ENCODE measurements around the gene ARHGEF17.
A peak's percentile ranks its signal among the peaks of the same experiment; 100 is the strongest.

The ARHGEF17 gene

DNA sequence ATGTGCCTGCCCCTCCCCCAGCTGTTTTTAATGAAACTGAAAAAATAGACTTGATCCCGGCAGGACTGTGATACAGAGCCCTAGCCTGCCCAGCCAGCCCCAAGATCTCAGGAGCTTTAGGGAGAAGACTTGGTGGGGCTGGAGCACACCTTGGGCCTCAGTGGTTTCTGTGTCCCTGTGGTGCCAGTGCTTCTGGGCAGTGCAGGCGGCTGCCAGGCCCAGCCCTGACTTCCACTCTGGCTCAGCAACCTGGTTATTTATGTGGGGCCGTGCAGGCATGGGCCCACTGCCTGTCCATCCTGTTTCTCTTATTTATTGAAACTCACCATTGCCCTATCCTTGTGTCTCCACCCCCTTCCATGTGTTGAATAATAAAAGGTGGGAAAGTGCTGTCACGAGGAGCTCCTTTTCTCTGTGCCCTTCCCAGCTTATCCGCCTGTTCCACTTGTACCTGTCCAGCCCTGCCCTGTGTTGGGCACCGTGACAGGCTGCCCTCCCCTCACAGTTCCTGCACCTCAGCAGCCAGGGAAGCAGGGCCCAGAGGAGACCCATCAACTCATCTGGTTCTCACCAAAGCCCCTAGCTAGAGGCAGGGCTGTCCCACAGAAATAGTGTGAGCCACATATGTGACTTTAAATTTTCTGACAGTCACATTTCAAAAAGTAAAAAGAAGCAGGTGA lies 88.3 kb downstream of the ARHGEF17 start:
- no peak for DNase-seq

DNA sequence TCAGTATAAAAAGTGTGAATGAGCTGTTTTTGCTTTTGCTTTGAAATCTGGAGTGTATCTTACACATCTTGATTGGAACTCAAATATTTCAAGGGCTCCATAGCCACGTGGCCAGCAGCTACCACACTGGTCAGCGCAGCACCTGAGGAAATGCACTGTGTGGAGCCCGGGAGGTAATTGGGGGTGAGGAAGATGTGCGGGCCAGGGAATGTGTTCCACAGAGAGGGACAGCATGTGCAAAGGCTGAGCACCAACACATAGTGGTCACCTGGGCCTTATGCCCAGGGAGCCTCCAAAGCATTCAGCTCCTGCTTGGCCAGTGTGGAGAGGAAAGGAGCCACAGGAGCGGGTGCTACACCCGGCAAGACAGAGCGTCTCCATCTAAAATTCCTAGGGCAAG lies 88.9 kb downstream of the ARHGEF17 start:
- DNase-seq = no peak

DNA sequence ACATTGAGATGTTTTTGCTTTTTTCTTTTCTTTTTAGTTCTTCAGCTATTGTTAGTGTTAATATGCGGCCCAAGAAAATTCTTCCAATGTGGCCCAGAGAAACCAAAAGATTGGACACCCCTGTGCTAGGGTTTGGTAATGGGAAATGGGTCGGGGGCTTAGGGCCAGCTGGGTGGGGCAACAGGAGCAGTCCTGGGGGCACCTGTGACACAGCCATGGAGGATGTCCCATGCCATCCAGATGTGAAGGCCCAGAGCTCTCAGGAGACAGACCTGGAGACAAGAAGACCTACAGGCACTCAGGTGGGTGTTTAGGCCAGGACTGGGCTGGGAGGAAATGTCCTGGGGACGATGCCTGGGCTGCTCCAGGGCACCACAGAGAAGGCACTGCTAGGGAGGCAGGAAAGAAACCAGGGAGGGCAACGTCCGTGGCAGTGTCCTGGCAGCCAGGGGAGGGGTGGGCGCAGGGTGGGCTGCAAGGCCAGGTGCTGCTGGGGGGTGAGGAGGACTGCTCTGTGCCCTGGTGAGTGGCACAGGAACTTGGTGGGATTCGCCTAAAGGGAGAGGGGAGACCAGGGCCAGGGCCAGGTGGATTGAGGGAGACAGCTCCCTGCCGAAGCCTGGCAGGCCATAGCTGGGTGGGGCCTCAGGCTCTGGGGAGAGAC lies 89.5 kb downstream of the ARHGEF17 start:
- DNase-seq = no peak

DNA sequence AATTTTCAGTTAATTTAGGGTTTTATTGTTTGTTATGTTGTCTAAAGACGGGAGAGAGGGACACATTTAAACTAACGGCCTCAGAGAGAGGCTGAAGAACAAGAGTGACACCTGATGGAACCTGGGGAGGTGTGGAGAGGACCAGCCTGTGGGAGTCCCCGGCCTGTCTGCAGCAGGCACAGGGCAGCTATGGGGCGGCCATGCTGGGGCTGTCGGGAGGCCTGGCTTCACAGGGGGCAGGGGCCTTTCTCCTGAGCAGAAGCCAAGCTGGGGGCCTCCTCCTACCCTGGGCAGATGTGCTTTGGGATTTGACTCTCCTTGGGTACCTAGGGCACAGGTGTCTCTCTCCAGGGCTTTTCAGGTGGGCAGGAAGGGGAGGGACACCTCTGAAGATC lies 90.1 kb downstream of the ARHGEF17 start:
- no peak for DNase-seq

DNA sequence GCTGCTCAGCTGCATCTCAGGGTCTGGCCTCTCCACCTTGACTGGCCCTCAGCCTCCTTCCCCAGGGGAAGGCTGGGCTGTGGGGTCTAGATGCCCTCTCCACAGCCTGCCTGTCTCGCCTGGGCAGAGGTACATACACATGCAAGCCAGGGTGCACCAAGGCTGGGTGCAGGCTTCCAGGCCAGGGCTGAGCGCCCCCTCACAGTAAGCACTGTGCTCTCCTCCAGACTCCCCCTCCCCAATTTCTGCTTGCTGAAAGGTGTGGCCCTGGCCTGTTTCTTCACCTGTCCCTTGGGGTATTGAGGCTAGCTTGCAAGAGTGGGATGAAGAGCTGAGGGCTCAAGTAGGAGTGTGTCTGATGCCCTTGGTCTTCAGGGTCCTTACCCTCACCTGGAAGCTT lies 90.6 kb downstream of the ARHGEF17 start:
- no peak for DNase-seq

DNA sequence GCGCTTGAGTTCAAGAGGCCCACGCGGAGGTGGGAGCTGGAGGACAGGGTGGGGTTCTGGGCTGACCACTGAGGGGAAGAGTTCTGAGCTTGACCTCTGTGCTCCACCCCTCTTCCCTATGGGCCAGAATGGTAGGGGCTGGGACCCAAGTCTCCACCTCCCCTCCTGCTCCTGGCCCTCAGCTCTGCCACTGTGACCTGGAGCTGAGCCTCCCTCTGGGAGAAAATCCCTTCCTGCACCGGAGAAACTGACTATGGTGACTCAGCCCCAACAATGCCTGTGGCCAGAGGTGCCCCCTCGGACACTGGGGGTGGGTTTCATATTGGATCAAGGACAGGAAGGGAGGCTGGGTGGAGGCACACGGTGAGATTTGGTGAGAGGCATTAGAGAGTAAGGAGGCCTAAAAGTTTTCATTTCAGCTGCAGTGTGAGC lies 91.1 kb downstream of the ARHGEF17 start:
- no peak for DNase-seq

DNA sequence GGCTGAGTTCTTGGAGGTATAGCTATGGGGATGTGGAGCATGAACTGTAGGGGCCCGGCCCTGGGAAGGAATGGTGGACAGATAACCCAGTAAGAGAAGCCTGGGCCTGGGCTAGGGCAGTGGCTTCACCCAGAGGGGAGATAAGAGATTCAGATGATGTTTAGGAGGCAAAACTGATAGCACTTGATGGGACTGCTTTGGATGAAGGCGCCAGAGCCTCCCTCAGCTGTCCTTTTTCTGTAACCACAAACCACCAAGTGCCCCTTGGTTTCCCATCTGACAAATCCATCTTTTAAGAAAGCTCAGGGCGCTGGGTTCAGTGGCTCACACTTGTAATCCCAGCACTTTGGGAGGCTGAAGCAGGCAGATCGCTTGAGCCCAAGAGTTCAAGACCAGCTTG lies 91.6 kb downstream of the ARHGEF17 start:
- DNase-seq = peak; percentile 38

DNA sequence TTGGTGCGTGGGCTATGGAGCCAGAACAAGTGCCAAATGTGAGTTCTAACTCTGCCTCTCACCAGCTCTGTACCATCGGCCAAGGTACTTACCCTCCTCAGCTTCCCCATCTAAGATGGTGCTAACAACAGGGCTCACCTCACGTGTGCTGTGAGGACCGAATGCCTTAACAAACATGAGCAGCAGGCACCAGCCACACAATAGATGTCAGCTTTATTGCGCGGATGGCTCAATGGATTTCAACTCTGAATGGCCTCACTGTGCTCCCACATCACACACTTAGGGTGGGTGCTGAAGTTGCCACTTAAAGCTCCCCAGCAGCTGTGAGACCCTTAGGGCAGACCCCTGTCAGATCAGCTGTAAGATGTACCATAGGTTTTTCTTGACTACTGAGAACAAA lies 92.2 kb downstream of the ARHGEF17 start:
- no peak for DNase-seq

DNA sequence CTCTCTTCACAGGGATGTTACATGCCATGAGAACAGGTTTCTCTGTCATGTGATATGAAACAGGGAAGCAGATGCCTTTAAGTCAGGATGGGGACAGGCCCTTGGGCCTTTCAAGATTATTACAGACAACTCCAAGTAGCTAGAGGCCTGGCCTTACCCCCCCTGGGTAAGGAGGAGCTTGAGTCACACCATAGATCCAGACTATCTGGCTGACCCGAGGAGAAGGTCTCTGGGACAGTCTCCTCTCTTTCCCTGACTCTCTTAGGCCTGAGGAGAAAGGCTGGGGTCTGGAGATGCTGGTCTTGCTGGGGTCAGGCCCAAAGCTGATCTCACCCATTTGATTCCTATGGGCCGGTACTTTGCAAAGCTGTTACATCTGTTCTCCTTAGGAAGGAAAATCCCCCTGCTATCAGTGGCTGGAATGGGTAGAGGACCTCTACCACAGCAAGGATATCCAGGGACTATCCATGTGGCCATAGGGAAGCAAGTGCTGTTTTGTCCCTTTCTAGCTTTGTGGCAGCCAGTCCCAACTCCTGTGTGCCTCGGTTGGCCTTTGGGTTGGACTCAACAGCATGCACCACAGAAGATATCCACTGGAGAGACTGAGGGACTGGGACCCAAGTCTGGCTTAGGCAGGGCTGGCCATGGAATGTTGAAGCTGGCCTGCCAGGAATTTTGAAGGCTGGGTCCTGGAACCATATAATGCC lies 93.3 kb downstream of the ARHGEF17 start:
- no peak for DNase-seq

DNA sequence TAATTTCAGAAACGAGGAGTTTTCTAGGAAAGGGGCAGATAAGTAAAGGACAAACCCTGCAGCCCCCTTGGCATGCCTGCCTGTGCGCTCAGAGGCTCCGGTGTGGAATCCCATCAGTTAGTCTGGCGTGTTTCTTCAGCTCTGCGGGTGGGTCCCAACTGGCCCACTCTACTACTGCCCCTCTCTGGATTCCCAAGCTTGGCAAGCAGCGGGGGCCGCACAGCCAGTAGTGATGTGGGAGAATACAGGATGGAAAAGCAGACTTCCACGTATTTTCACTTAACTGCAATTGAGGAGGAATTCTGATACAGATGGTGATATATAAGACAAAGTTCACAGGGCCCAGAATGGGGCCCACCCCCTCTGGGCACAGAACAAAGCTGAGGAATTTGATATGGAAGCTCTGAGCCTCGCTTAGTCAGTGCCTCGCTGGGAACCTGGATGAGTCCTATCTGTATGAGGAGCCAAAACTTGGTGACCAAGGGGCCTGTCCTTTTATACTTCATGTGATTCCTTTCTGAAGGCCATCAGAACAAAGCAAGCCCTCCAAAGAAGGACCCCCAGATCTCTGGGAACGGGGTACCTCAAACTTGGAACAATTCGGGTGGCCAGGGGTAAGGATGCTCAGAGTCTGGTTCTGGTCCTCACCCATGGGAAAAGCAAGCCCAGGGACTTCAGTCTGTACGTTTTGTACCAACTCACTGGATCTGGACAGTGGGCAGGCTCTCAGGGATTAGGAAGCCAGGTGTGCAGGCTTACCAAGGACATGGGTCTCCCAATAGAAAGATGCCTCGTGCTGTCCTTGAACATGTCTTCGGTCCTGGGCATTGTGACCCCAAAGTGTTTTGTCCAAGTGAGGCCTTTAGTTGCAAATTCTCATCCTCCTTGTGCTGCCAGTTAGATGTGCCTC lies 94.1 kb downstream of the ARHGEF17 start:
- DNase-seq = no peak

DNA sequence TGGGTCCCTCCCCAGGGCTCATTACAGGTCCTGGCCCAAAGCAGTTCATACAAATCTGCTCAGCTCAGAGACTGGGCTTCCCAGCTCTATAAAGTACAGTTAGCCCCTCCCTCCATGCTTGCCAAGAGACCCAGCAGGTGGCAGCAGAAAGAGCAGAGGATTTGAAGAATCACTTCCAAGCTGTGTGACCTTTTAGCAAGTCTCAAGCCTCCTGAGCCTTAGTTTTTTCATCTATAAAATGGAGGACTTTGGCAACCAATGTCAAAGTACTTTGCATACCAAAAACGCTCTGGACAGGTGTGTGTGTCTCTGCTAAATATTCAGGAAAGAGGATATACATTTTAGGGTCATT lies 94.7 kb downstream of the ARHGEF17 start:
- peak; percentile 64 for DNase-seq

DNA sequence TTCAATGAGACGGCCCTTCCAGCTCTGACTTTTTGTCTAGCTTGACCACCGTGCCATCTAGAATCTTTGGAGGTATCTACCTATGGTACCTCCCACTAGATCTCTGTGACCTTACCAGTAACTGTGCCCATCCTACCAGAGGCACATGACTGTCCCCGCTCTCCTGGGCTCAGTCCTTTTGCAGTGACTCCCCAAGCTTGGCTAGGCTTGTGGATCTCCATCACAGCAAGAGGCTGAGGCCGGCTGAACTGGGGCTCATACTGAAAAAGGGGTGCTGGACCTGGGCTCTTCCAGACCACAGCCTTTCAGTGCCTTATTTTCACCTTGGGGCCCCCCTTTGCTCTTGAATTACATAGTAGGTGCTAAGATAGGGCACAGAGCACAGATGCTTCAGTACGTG lies 95.5 kb downstream of the ARHGEF17 start:
- DNase-seq = no peak

DNA sequence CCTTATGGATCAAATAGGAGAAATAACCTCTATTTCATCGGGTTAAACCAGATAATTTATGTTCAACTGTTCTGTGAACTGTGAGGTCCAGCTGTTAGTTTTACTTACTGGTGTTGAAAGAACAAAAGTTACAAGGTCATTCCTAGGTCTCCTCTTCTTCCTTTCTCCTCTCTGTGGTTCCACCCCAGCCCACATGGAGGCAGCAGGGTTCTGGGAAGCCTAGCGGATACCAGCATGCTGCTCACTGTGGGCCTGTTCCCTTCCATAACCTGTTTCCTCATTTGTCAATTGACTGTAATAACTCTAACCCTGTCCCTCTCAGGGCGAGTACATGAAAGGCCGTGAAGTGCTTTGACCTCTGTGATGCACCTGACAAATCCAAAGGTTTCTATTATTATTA lies 96.0 kb downstream of the ARHGEF17 start:
- peak; percentile 64 for DNase-seq

DNA sequence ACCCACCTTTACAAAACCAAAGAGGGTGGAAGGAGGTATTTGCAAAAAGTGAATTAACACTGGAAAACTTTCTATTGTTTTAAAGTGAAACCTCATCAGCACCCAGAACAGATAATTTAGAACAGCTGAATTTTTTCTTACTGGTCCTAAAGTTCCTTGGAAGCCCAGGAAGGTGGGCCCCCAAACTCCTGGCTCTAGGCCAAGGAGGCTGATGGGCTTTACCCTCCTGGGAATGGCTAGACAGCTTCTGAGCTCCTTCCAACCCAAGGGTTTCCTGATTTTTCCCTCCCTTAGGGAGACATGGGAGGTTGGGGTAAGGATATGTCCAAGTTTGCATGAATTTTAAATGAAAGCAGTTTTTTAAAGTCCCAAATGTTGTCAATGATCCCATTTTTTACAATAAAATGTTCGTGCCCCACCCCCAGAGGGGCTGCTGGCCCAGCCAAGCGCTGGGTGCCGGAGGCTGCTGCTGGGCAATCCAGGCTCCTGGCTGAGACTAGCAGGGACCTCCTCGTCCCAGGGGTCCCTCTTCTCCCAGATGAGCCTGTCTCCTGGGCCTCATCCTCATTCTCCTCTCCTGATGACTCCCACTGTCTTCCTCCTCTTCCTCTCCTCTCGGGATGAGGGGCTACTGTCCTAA lies 96.5 kb downstream of the ARHGEF17 start:
- no peak for DNase-seq

DNA sequence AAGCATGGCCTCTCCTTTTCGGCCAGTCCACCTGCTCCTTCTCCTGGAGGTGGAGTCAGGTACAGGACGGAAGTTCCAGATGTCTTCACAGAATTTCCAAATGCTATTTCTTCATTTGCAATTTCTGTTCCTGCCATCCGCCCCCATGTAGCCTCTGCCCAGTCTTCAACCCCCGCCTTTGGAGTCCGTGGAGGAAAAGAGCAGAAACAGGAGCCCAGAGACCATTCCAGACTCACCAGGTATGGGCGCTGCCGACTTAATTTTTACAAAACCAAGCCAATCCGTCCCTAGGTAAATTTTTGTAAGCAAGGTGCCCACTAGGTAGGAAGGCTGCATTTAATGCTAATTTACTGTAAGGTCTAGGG lies 97.1 kb downstream of the ARHGEF17 start:
- DNase-seq = no peak

DNA sequence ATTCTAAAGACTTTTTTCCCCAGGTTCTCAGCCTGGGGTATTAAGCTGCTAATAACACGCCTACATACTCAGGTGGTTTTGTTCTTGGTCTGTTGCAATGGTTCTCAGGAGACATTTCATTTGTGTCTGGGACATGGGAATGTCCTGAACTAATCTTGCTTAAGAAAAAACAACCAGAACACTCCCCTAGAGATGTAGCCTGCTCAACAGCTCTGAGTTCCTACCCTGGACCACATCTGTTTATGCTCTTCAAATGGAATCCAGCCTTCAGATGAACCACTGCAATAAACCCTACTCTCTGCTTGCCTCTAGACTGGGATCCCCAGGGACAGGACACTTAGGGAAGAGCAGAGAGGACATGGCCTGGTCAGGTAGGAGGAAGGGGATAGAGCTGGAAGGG lies 98.1 kb downstream of the ARHGEF17 start:
- DNase-seq = no peak

DNA sequence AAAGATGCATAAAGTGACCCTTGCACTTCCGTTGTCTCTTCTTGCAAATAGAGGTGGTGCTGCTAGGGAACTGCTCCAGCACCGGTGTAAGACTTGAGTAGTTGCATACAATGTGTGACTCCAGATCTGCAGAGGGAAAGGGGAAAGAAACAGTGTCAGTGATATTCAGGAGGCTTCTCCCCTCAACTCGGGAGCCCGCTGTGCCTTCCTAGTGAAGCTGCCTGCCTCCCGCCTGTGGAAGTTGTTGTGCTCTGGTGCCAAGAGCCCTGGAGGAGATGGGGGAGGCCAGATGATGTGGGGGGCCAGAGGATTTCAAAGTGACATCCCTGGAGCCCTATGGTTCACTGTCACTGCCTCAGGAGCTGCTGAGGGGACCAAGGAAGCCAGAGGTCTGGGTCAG lies 98.5 kb downstream of the ARHGEF17 start:
- no peak for DNase-seq

DNA sequence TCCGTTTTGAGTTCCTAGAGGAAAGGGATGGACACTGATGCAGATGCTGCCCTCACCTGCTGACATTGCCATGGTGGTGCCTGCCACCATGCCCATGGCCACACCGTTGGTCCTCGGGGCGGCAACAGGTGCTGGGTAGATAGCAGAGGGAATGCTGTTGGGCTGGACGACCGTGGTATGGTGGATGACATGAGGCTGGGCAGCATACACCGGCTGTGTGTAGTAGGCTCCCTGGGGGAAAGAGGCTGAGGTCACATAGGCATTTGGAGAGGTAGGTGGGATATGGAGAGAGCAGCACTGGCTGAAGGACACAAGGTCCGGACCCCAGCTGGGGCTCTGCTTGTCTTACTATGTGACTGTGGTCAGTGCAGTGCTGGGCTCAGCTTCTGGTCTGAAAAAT lies 101.4 kb downstream of the ARHGEF17 start:
- no peak for DNase-seq

DNA sequence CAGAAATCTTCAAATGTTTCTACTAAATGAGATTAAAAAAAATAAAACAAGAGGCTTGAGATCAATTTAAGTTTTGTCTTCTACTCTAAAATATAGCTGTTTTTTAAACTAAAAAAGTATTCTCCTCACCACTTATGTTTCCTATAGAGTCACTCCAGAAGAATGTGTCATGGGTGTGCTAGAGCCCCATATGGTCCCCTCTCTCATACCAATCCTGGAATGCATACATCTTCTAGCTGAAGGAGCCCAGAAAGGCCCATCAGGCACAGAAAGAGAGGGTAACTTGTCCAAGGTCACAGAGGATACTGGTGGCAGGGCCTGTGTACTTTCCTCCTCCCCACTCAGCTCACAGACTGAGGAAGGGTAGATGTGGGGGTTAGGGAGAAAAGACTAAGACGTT lies 102.6 kb downstream of the ARHGEF17 start:
- DNase-seq = no peak

DNA sequence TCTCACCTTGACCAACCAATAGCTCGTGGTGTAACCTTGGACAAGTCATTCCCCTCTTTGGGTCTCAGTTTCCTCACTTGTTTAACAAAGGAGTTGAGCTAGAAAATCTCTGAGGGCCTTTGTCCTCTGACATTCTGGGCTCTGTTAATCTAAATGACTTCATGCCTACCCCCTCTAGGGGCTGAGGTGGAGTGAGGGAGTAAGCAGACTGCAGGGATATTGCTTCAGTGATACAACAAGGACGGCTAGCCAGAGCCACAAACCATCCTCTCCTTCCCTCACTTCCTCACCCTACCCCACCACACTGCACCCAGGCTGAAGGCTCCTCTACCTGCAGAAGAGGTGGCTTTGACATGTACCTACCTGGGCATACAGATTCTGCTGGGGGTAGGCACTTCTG lies 103.0 kb downstream of the ARHGEF17 start:
- no peak for DNase-seq

DNA sequence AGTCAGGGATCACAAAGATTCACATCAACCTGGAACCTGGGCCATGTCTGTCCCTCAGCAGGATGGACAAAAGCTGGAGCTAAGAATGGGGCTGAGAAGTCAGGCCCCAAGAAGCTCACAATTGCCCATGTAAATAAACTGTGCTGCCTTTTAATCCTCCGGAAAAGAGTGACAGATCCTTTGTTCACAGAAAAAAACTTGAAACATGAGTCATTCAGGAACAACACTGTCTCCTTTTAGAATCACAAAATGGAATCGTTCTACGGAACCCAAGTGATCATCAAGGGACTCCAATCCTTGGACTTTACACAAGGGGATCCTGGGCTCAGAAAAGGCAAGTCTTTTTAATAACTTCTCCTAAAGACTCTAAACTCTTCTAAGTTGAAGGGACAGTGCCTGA lies 104.2 kb downstream of the ARHGEF17 start:
- no peak for DNase-seq

DNA sequence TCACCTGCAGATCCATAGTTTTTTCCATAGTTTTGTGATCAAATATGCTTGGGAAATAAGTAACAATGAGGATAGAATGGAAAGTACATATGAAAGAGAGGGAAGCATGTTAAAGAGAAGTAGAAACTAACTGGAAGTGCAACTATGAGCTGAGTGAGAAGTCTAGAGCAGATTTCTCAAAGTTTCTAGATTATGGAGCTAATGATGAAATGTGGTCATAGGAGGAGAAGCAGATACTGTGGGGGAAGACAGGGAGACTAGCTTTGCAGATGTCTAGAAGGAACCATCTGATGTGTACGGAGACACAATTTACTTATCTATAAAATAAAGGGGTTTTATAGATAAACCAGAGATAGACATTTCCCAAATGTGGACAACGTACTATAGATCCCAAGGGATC lies 105.2 kb downstream of the ARHGEF17 start:
- no peak for DNase-seq
